ENCODE data around the gene SLC6A2.

SLC6A2 gene

GRCh38 chr16:55709801-55710200, 54.0 kb downstream of the SLC6A2 start:
- WGBS, 2 experiments = 81 to 86% methylated on average over 5 of the region's 5 CpGs
- H3K27ac ChIP-seq (ENCODE audit: insufficient read depth, low read depth, low read length, poor library complexity, severe bottlenecking) = no peak overlapping the region
- no peaks in the 10 kb centered on the region for H3K4me1 ChIP-seq (ENCODE audit: control insufficient read depth, insufficient read depth, low read length)
- H3K9me3 ChIP-seq (ENCODE audit: control insufficient read depth, low read length) = no peaks in the 10 kb centered on the region
- no peak overlapping the region for H3K4me3 ChIP-seq (ENCODE audit: insufficient read depth, low read depth, low read length)
- no peaks in the 10 kb centered on the region for H3K36me3 ChIP-seq (ENCODE audit: control insufficient read depth, insufficient read depth, low read length)
- peaks cover 3% of the 10 kb centered on the region for H3K27me3 ChIP-seq (ENCODE audit: control insufficient read depth, insufficient read depth, low read length, poor library complexity, severe bottlenecking)

- Histone ChIP-seq H3K27me3 (ENCODE audit: control insufficient read depth, insufficient read depth, low read length, poor library complexity, severe bottlenecking) (peaks cover 3% of the 10 kb centered on the region), H3K36me3 (ENCODE audit: control insufficient read depth, insufficient read depth, low read length) (no peaks in the 10 kb centered on the region), H3K4me1 (ENCODE audit: control insufficient read depth, insufficient read depth, low read length) (no peaks in the 10 kb centered on the region), H3K4me3 (ENCODE audit: insufficient read depth, low read depth, low read length) (no peak overlapping the region), H3K9me3 (ENCODE audit: control insufficient read depth, low read length) (no peaks in the 10 kb centered on the region), H3K27ac (ENCODE audit: insufficient read depth, low read depth, low read length, poor library complexity, severe bottlenecking) (no peak overlapping the region)
- 47 to 55% methylated on average over 2 of the region's 2 CpGs for WGBS, 2 experiments
Observed at GRCh38 chr16:55710466-55710865, 54.7 kb downstream of the SLC6A2 start.

- Histone ChIP-seq H3K27me3 (ENCODE audit: control insufficient read depth, insufficient read depth, low read length, poor library complexity, severe bottlenecking) (peaks cover 3% of the 10 kb centered on the region), H3K27ac (ENCODE audit: insufficient read depth, low read depth, low read length, poor library complexity, severe bottlenecking) (no peak overlapping the region), H3K4me3 (ENCODE audit: insufficient read depth, low read depth, low read length) (no peak overlapping the region), H3K9me3 (ENCODE audit: control insufficient read depth, low read length) (no peaks in the 10 kb centered on the region), H3K4me1 (ENCODE audit: control insufficient read depth, insufficient read depth, low read length) (no peaks in the 10 kb centered on the region), H3K36me3 (ENCODE audit: control insufficient read depth, insufficient read depth, low read length) (no peaks in the 10 kb centered on the region)
- WGBS, 2 experiments = 35 to 75% methylated on average over 5 to 10 of the region's 10 CpGs
Observed at GRCh38 chr16:55711959-55712876, 56.4 kb downstream of the SLC6A2 start.

- Histone ChIP-seq H3K4me1 (ENCODE audit: control insufficient read depth, insufficient read depth, low read length) (no peaks in the 10 kb centered on the region), H3K27ac (ENCODE audit: insufficient read depth, low read depth, low read length, poor library complexity, severe bottlenecking) (no peak overlapping the region), H3K9me3 (ENCODE audit: control insufficient read depth, low read length) (no peaks in the 10 kb centered on the region), H3K4me3 (ENCODE audit: insufficient read depth, low read depth, low read length) (no peak overlapping the region), H3K27me3 (ENCODE audit: control insufficient read depth, insufficient read depth, low read length, poor library complexity, severe bottlenecking) (peaks cover 3% of the 10 kb centered on the region), H3K36me3 (ENCODE audit: control insufficient read depth, insufficient read depth, low read length) (no peaks in the 10 kb centered on the region)
- WGBS, 2 experiments = 85 to 89% methylated on average over 1 of the region's 1 CpG
Observed at GRCh38 chr16:55713103-55713502, 57.3 kb downstream of the SLC6A2 start.

- H3K27ac ChIP-seq (ENCODE audit: insufficient read depth, low read depth, low read length, poor library complexity, severe bottlenecking) = no peak overlapping the region
- 90 to 92% methylated on average over 3 of the region's 3 CpGs for WGBS, 2 experiments
Observed at GRCh38 chr16:55717326-55717725, 61.5 kb downstream of the SLC6A2 start.

GRCh38 chr16:55725055-55725777, 69.4 kb downstream of the SLC6A2 start:
- Histone ChIP-seq H3K4me3 (ENCODE audit: insufficient read depth, low read depth, low read length) (no peak overlapping the region), H3K4me1 (ENCODE audit: control insufficient read depth, insufficient read depth, low read length) (no peaks in the 10 kb centered on the region), H3K27me3 (ENCODE audit: control insufficient read depth, insufficient read depth, low read length, poor library complexity, severe bottlenecking) (no peaks in the 10 kb centered on the region), H3K27ac (ENCODE audit: insufficient read depth, low read depth, low read length, poor library complexity, severe bottlenecking) (no peak overlapping the region), H3K36me3 (ENCODE audit: control insufficient read depth, insufficient read depth, low read length) (no peaks in the 10 kb centered on the region), H3K9me3 (ENCODE audit: control insufficient read depth, low read length) (no peaks in the 10 kb centered on the region)
- WGBS, 2 experiments = 84 to 88% methylated on average over 4 to 5 of the region's 5 CpGs

More at GRCh38 chr16:55717326-55717725, 61.5 kb downstream of the SLC6A2 start:
- Histone ChIP-seq H3K27me3 (ENCODE audit: control insufficient read depth, insufficient read depth, low read length, poor library complexity, severe bottlenecking) (no peaks in the 10 kb centered on the region), H3K4me3 (ENCODE audit: insufficient read depth, low read depth, low read length) (no peak overlapping the region), H3K4me1 (ENCODE audit: control insufficient read depth, insufficient read depth, low read length) (no peaks in the 10 kb centered on the region), H3K36me3 (ENCODE audit: control insufficient read depth, insufficient read depth, low read length) (no peaks in the 10 kb centered on the region), H3K9me3 (ENCODE audit: control insufficient read depth, low read length) (no peaks in the 10 kb centered on the region)

GRCh38 chr16:55728797-55729196, 73.0 kb downstream of the SLC6A2 start:
- 94 to 96% methylated on average over 6 of the region's 6 CpGs for WGBS, 2 experiments
- no peaks in the 10 kb centered on the region for H3K27me3 ChIP-seq (ENCODE audit: control insufficient read depth, insufficient read depth, low read length, poor library complexity, severe bottlenecking)
- H3K27ac ChIP-seq (ENCODE audit: insufficient read depth, low read depth, low read length, poor library complexity, severe bottlenecking) = no peak overlapping the region
- H3K9me3 ChIP-seq (ENCODE audit: control insufficient read depth, low read length) = no peaks in the 10 kb centered on the region
- no peak overlapping the region for H3K4me3 ChIP-seq (ENCODE audit: insufficient read depth, low read depth, low read length)
- no peaks in the 10 kb centered on the region for H3K4me1 ChIP-seq (ENCODE audit: control insufficient read depth, insufficient read depth, low read length)
- no peaks in the 10 kb centered on the region for H3K36me3 ChIP-seq (ENCODE audit: control insufficient read depth, insufficient read depth, low read length)

- Histone ChIP-seq H3K4me1 (ENCODE audit: control insufficient read depth, insufficient read depth, low read length) (no peaks in the 10 kb centered on the region), H3K36me3 (ENCODE audit: control insufficient read depth, insufficient read depth, low read length) (no peaks in the 10 kb centered on the region), H3K4me3 (ENCODE audit: insufficient read depth, low read depth, low read length) (no peak overlapping the region), H3K27me3 (ENCODE audit: control insufficient read depth, insufficient read depth, low read length, poor library complexity, severe bottlenecking) (no peaks in the 10 kb centered on the region), H3K27ac (ENCODE audit: insufficient read depth, low read depth, low read length, poor library complexity, severe bottlenecking) (no peak overlapping the region), H3K9me3 (ENCODE audit: control insufficient read depth, low read length) (no peaks in the 10 kb centered on the region)
- 87 to 90% methylated on average over 5 of the region's 5 CpGs for WGBS, 2 experiments
Observed at GRCh38 chr16:55730115-55730514, 74.3 kb downstream of the SLC6A2 start.

GRCh38 chr16:55732496-55732895, 76.7 kb downstream of the SLC6A2 start:
- no peaks in the 10 kb centered on the region for H3K27me3 ChIP-seq (ENCODE audit: control insufficient read depth, insufficient read depth, low read length, poor library complexity, severe bottlenecking)
- H3K36me3 ChIP-seq (ENCODE audit: control insufficient read depth, insufficient read depth, low read length) = no peaks in the 10 kb centered on the region
- no peak overlapping the region for H3K27ac ChIP-seq (ENCODE audit: insufficient read depth, low read depth, low read length, poor library complexity, severe bottlenecking)
- H3K9me3 ChIP-seq (ENCODE audit: control insufficient read depth, low read length) = no peaks in the 10 kb centered on the region
- H3K4me3 ChIP-seq (ENCODE audit: insufficient read depth, low read depth, low read length) = no peak overlapping the region
- no peaks in the 10 kb centered on the region for H3K4me1 ChIP-seq (ENCODE audit: control insufficient read depth, insufficient read depth, low read length)
- WGBS, 2 experiments = 89 to 90% methylated on average over 2 of the region's 2 CpGs

GRCh38 chr16:55734665-55735064, 78.9 kb downstream of the SLC6A2 start:
- Histone ChIP-seq H3K9me3 (ENCODE audit: control insufficient read depth, low read length) (no peaks in the 10 kb centered on the region), H3K27ac (ENCODE audit: insufficient read depth, low read depth, low read length, poor library complexity, severe bottlenecking) (no peak overlapping the region), H3K36me3 (ENCODE audit: control insufficient read depth, insufficient read depth, low read length) (no peaks in the 10 kb centered on the region), H3K4me3 (ENCODE audit: insufficient read depth, low read depth, low read length) (no peak overlapping the region), H3K4me1 (ENCODE audit: control insufficient read depth, insufficient read depth, low read length) (no peaks in the 10 kb centered on the region), H3K27me3 (ENCODE audit: control insufficient read depth, insufficient read depth, low read length, poor library complexity, severe bottlenecking) (no peaks in the 10 kb centered on the region)
- 77 to 90% methylated on average over 2 of the region's 2 CpGs for WGBS, 2 experiments
